Progenitor cell of endocrine pancreas (in vitro differentiated cells): ENCODE results near the gene TACR2. TPM values are rescaled to one million over a fixed set of nuclear protein-coding genes. Genes with fewer than 3 reads are reported as not detected.

Experiments used
- DNase-seq: peaks from one replicate; pipeline ENCODE4 v3.0.0; 2021; ENCODE audit warnings: low spot score; ENCODE audit not compliant: unreplicated experiment
- H3K27ac Mint-ChIP-seq: 2 replicates; pipeline ENCODE4 v1.8.0; 2021; ENCODE audit warnings: mild to moderate bottlenecking, moderate library complexity, mixed read lengths
- H3K27me3 Mint-ChIP-seq: 2 replicates; pipeline ENCODE4 v1.8.0; 2021; ENCODE audit warnings: mixed read lengths
- H3K36me3 Mint-ChIP-seq: 2 replicates; pipeline ENCODE4 v1.8.0; 2022; ENCODE audit warnings: mixed read lengths; ENCODE audit not compliant: insufficient read depth
- H3K4me1 Mint-ChIP-seq: 2 replicates; pipeline ENCODE4 v1.8.0; 2021; ENCODE audit warnings: low read depth, mixed read lengths
- H3K4me3 Mint-ChIP-seq: 2 replicates; pipeline ENCODE4 v1.8.0; 2021; ENCODE audit warnings: low read depth, mild to moderate bottlenecking, moderate library complexity, mixed read lengths
- H3K9me3 Mint-ChIP-seq: 2 replicates; pipeline ENCODE4 v1.8.0; 2021; ENCODE audit warnings: low read depth, mixed read lengths
- CTCF ChIP-seq: fragments of 200-600 bp; sonication (generic); IDR thresholded peaks from one replicate; pipeline ENCODE4 v1.5.0; 2021; ENCODE audit warnings: antibody characterized with exemption, mild to moderate bottlenecking; ENCODE audit not compliant: unreplicated experiment
- total RNA-seq: library from RNA; stranded (reverse); gene quantifications from 2 replicates; pipeline ENCODE4 v1.2.1, GENCODE V29; 2021

Gene TACR2
- total RNA-seq, 1 donor from 2014 or later, result not detected

- Mint-ChIP-seq H3K4me1 (no peaks in the 10 kb centered on the region), H3K9me3 (no peaks in the 10 kb centered on the region), H3K36me3 (peaks cover 13% of the 10 kb centered on the region), H3K27ac (no peak overlapping the region), H3K4me3 (no peak overlapping the region), H3K27me3 (no peaks in the 10 kb centered on the region)
- no peak for DNase-seq
- no peak for TF ChIP-seq CTCF
Measured at GRCh38 chr10:69391158-69391557, 25.6 kb downstream of the TACR2 start.

- Mint-ChIP-seq H3K9me3 (no peaks in the 10 kb centered on the region), H3K4me3 (no peak overlapping the region), H3K27me3 (no peaks in the 10 kb centered on the region), H3K27ac (no peak overlapping the region), H3K36me3 (peaks cover 14% of the 10 kb centered on the region), H3K4me1 (no peaks in the 10 kb centered on the region)
- no peak for TF ChIP-seq CTCF
- no peak for DNase-seq
Measured at GRCh38 chr10:69389827-69390490, 26.8 kb downstream of the TACR2 start.

GRCh38 chr10:69388488-69388887 is 28.2 kb downstream of the TACR2 start:
- H3K4me3 Mint-ChIP-seq, result no peak overlapping the region
- H3K27ac Mint-ChIP-seq, result no peak overlapping the region
- TF ChIP-seq CTCF, result no peak
- no peaks in the 10 kb centered on the region for H3K27me3 Mint-ChIP-seq
- peaks cover 15% of the 10 kb centered on the region for H3K36me3 Mint-ChIP-seq
- H3K9me3 Mint-ChIP-seq, result no peaks in the 10 kb centered on the region
- no peaks in the 10 kb centered on the region for H3K4me1 Mint-ChIP-seq
- DNase-seq, result no peak

GRCh38 chr10:69387500-69387899 is 29.2 kb downstream of the TACR2 start:
- DNase-seq, result no peak
- H3K4me1 Mint-ChIP-seq, result no peaks in the 10 kb centered on the region
- no peak overlapping the region for H3K4me3 Mint-ChIP-seq
- H3K36me3 Mint-ChIP-seq, result peaks cover 15% of the 10 kb centered on the region
- H3K27ac Mint-ChIP-seq, result no peak overlapping the region
- TF ChIP-seq CTCF, result no peak
- no peaks in the 10 kb centered on the region for H3K27me3 Mint-ChIP-seq
- H3K9me3 Mint-ChIP-seq, result no peaks in the 10 kb centered on the region

- Mint-ChIP-seq H3K4me3 (no peak overlapping the region), H3K27ac (no peak overlapping the region), H3K27me3 (no peaks in the 10 kb centered on the region), H3K4me1 (no peaks in the 10 kb centered on the region), H3K9me3 (no peaks in the 10 kb centered on the region), H3K36me3 (peaks cover 15% of the 10 kb centered on the region)
- TF ChIP-seq CTCF, result no peak
- no peak for DNase-seq
Measured at GRCh38 chr10:69385454-69386350, 31.0 kb downstream of the TACR2 start.
